ENCODE data around the gene GPBP1. TPM values are rescaled to one million over a fixed set of nuclear protein-coding genes. Genes with fewer than 3 reads are reported as not detected.

Gene GPBP1
- total and polyA plus RNA-seq, 2 of the 4 experiments (the other 2 are of a cell fraction): 24.3 to 29.2 TPM

- TF ChIP-seq MAZ (IDR thresholded peaks at IDR 0.05; ENCODE audit: borderline replicate concordance, low read depth, low read length) (no peak), SMC3 (IDR thresholded peaks at IDR 0.05; ENCODE audit: low read depth, low read length) (no peak), MXI1 (IDR thresholded peaks at IDR 0.05; ENCODE audit: borderline replicate concordance, low read depth, low read length) (no peak), RFX5 (IDR thresholded peaks at IDR 0.05; ENCODE audit: low read depth, low read length) (no peak), CEBPB (IDR thresholded peaks at IDR 0.05; ENCODE audit: low read depth, low read length) (no peak), POLR2A (IDR thresholded peaks at IDR 0.05; ENCODE audit: low read depth, low read length) (no peak), RCOR1 (IDR thresholded peaks at IDR 0.05; ENCODE audit: insufficient replicate concordance, low read length) (no peak), FOS (IDR thresholded peaks at IDR 0.05; ENCODE audit: low read depth, low read length) (no peak)
These were observed 58.6 kb downstream of the GPBP1 start for GRCh38 chr5:57232293-57233033.

More at GRCh38 chr5:57232293-57233033, 58.6 kb downstream of the GPBP1 start:
- dilution Hi-C loops (cut with HindIII; ENCODE audit: low sequenced_read_pairs, unreplicated experiment) (no loop called here), in situ Hi-C loops (cut with MboI; ENCODE audit: low sequenced_read_pairs) (no loop called here), intact Hi-C loops (cut with micrococcal nuclease) (no loop called here)
- no TSS peak for BruUV-seq (replicated peaks)
- DNase-seq (peak; percentile 12), ATAC-seq (ENCODE audit: low read depth) (no peak)
- H3K36me3 ChIP-seq (ENCODE audit: control insufficient read depth, insufficient read depth, low read length): peaks cover 33% of the 10 kb centered on the region
- no peak overlapping the region for H3K56ac ChIP-seq (ENCODE audit: extremely low read depth, insufficient read depth, low read length)
- peaks cover 26 to 32% of the 10 kb centered on the region in 2 experiments for H3K79me1 ChIP-seq (ENCODE audit: low read depth in 1 of 2, low read length in 2 of 2)
- POLR2A ChIA-PET (ENCODE audit: unreplicated experiment): no interaction called here
- H3K9ac ChIP-seq (ENCODE audit: low read depth, low read length): no peak overlapping the region
- no peak overlapping the region for H3K4me3 ChIP-seq (ENCODE audit: insufficient read depth, low read depth, low read length)
- no peak overlapping the region for H2AK9ac ChIP-seq (replicated peaks; ENCODE audit: low read depth, low read length, poor library complexity)
- no peak overlapping the region for H3K14ac ChIP-seq (replicated peaks; ENCODE audit: low read depth, low read length)
- H3K27me3 ChIP-seq (ENCODE audit: control insufficient read depth, insufficient read depth, low read length): no peaks in the 10 kb centered on the region
- no peak overlapping the region for H2BK20ac ChIP-seq (ENCODE audit: low read depth, low read length)
- H3K4me2 ChIP-seq (ENCODE audit: low read depth, low read length): no peak overlapping the region
- H4K91ac ChIP-seq (ENCODE audit: insufficient read depth, low read depth, low read length): no peak overlapping the region
- no peak overlapping the region for H3K18ac ChIP-seq (ENCODE audit: low read depth, low read length)
- H2BK120ac ChIP-seq (ENCODE audit: low read depth, low read length): no peak overlapping the region
- H2BK5ac ChIP-seq (ENCODE audit: low read depth, low read length, poor library complexity, severe bottlenecking): no peak overlapping the region
- no peak overlapping the region for H4K8ac ChIP-seq (ENCODE audit: low read depth in 2 of 2, low read length in 2 of 2)
- no peak overlapping the region for H2AFZ ChIP-seq (replicated peaks; ENCODE audit: low read length, poor library complexity)
- H3K4me1 ChIP-seq (ENCODE audit: control insufficient read depth, insufficient read depth, low read length): no peaks in the 10 kb centered on the region
- peaks cover 12% of the 10 kb centered on the region; the same call in 1 of the 2 replicates for H4K20me1 ChIP-seq (ENCODE audit: insufficient read depth, low read length)
- no peak overlapping the region for H2BK15ac ChIP-seq (ENCODE audit: low read depth, low read length)
- H3K23ac ChIP-seq (ENCODE audit: low read depth, low read length): no peak overlapping the region
- H3K9me1 ChIP-seq (ENCODE audit: insufficient read depth, low read length): no peaks in the 10 kb centered on the region
- no peak overlapping the region for H3K4ac ChIP-seq (ENCODE audit: low read depth, low read length)
- WGBS, 2 experiments (ENCODE audit: extremely low coverage in 2 of 2, insufficient read length in 1 of 2): no CpG with 5 or more reads among the region's 6 CpGs
- H3K27ac ChIP-seq (ENCODE audit: insufficient read depth, low read length): no peak overlapping the region
- peaks cover 10% of the 10 kb centered on the region for H3K9me3 ChIP-seq (ENCODE audit: control insufficient read depth, insufficient read depth, low read length)
- no peak overlapping the region for H2AK5ac ChIP-seq (ENCODE audit: low read depth, low read length)
- no peak overlapping the region for H4K5ac ChIP-seq (ENCODE audit: low read depth, low read length)
- CTCF ChIA-PET: no interaction called here
